GM12878 (cell line): ENCODE measurements around the gene SULT1A1. TPM values are rescaled to one million over a fixed set of nuclear protein-coding genes. Genes with fewer than 3 reads are reported as not detected.

ENCODE experiments used
- ATAC-seq: fragments of 200-7000 bp; cut with Tn5 transposase; 3 replicates; pipeline ENCODE4 v1.9.1; 2020; ENCODE audit warnings: mild to moderate bottlenecking, moderate library complexity
- BruUV-seq: library from RNA; stranded (reverse); fragments of 400-500 nt; replicated peaks from 2 replicates; lab custom pipeline; 2021; lab: Mats Ljungman, UMichigan
- CTCF ChIA-PET: fragments of 300-600 bp; sonication (Branson Sonifier 250); formaldehyde crosslinking; extraction: SDS; loops from one replicate; lab custom pipeline; 2021; ENCODE audit warnings: inconsistent platforms; lab: Yijun Ruan, JAX
- POLR2A ChIA-PET: fragments of 350-600 bp; formaldehyde crosslinking; extraction: SDS; loops from one replicate; lab custom pipeline; 2021; ENCODE audit warnings: inconsistent platforms; lab: Charles Lee
- RAD21 ChIA-PET: fragments of 300-600 bp; sonication (Branson Sonifier 250); formaldehyde crosslinking; loops from one replicate; lab custom pipeline; 2023; ENCODE audit warnings: antibody characterized with exemption; ENCODE audit not compliant: unreplicated experiment; lab: Charles Lee
- SMC1A ChIA-PET: fragments of 300-600 bp; sonication (Branson Sonifier 250); formaldehyde crosslinking; loops from one replicate; lab custom pipeline; 2023; ENCODE audit not compliant: unreplicated experiment, uncharacterized antibody; lab: Charles Lee
- DNase-seq: peaks from one replicate; pipeline ENCODE4 v3.0.0-alpha.2; 2011; ENCODE audit warnings: low read depth, low spot score
- FAIRE-seq: peaks from 3 replicates; lab custom pipeline; 2011; peaks lifted over from hg19 to GRCh38; lab: Jason Lieb, UNC
- H2AFZ ChIP-seq: 2 replicates; pipeline ENCODE4 v1.6.0; 2011; ENCODE audit warnings: low read depth, low read length, control low read depth; ENCODE audit not compliant: control insufficient read depth
- H3K27ac ChIP-seq: 2 replicates; pipeline ENCODE4 v1.5.1; 2011; ENCODE audit warnings: control low read depth; ENCODE audit not compliant: control insufficient read depth, insufficient read depth
- H3K27me3 ChIP-seq, 2 experiments: replicated peaks in 1 of 2; 2 replicates each; pipeline versions ENCODE4 v1.6.0 to v1.6.1; 2011; ENCODE audit warnings: low read length in 1 of 2; ENCODE audit not compliant: control insufficient read depth in 2 of 2, insufficient read depth in 2 of 2
- H3K36me3 ChIP-seq, 2 experiments: 2 replicates each; pipeline ENCODE4 v1.5.1; 2011; ENCODE audit warnings: low read length in 1 of 2; ENCODE audit not compliant: control insufficient read depth in 2 of 2, insufficient read depth in 2 of 2
- H3K4me1 ChIP-seq: 2 replicates; pipeline ENCODE4 v1.6.1; 2011; ENCODE audit warnings: mild to moderate bottlenecking, low read length, moderate library complexity, mixed read lengths; ENCODE audit not compliant: control insufficient read depth, insufficient read depth
- H3K4me2 ChIP-seq: 2 replicates; pipeline ENCODE4 v1.6.0; 2011; ENCODE audit warnings: control low read depth; ENCODE audit not compliant: control insufficient read depth, insufficient read depth
- H3K4me3 ChIP-seq: fragments of 200-600 bp; sonication (generic); 2 replicates; pipeline ENCODE4 v1.5.1; 2016
- H3K79me2 ChIP-seq: 2 replicates; pipeline ENCODE4 v1.6.0; 2011; ENCODE audit warnings: low read length; ENCODE audit not compliant: control insufficient read depth, insufficient read depth
- H3K9ac ChIP-seq: 2 replicates; pipeline ENCODE4 v1.8.0; 2011; ENCODE audit warnings: low read length, control low read depth, mixed read lengths; ENCODE audit not compliant: control insufficient read depth, insufficient read depth
- H3K9me3 ChIP-seq: replicated peaks from 3 replicates; pipeline ENCODE4 v1.5.1; 2011; ENCODE audit warnings: mild to moderate bottlenecking, low read length; ENCODE audit not compliant: control insufficient read depth, insufficient read depth
- H4K20me1 ChIP-seq: 2 replicates; pipeline ENCODE4 v1.6.0; 2011; ENCODE audit not compliant: control insufficient read depth, insufficient read depth
- EED ChIP-seq: sonication (generic); IDR thresholded peaks from 2 replicates; pipeline ENCODE4 v1.6.1; 2016; ENCODE audit warnings: antibody characterized with exemption, low read depth
- HDGF ChIP-seq: fragments of 450-650 bp; IDR thresholded peaks from 2 replicates; pipeline ENCODE4 v1.6.1; 2016; ENCODE audit warnings: antibody characterized with exemption
- MEF2A ChIP-seq: IDR thresholded peaks from 2 replicates; pipeline ENCODE4 v1.6.1; 2011; ENCODE audit warnings: low read depth, mild to moderate bottlenecking, low read length, moderate library complexity; ENCODE audit not compliant: insufficient read depth
- MYC ChIP-seq: IDR thresholded peaks from 2 replicates; pipeline ENCODE4 v1.6.1; 2011; ENCODE audit warnings: mild to moderate bottlenecking, low read length, moderate library complexity, inconsistent platforms; ENCODE audit not compliant: insufficient read depth, insufficient replicate concordance, insufficient read length, severe bottlenecking
- RAD51 ChIP-seq: fragments of 450-650 bp; IDR thresholded peaks from 2 replicates; pipeline ENCODE4 v1.6.1; 2016; ENCODE audit warnings: moderate library complexity, mild to moderate bottlenecking, inconsistent platforms
- SIN3A ChIP-seq: IDR thresholded peaks from 2 replicates; pipeline ENCODE4 v1.6.1; 2012; ENCODE audit warnings: low read depth, low read length, improper control_type of control experiment
- SIX5 ChIP-seq: IDR thresholded peaks from 2 replicates; pipeline ENCODE4 v1.6.1; 2011; ENCODE audit warnings: mild to moderate bottlenecking, low read depth, low read length, moderate library complexity; ENCODE audit not compliant: severe bottlenecking
- SMAD5 ChIP-seq: IDR thresholded peaks from 2 replicates; pipeline ENCODE4 v1.6.1; 2016; ENCODE audit warnings: antibody characterized with exemption, low read depth
- SP1 ChIP-seq: IDR thresholded peaks from one replicate; pipeline ENCODE4 v1.6.1; 2011; ENCODE audit warnings: low read depth, low read length
- SRF ChIP-seq, 2 experiments: IDR thresholded peaks; 2 replicates each; pipeline ENCODE4 v1.6.1; 2011; ENCODE audit warnings: low read depth in 2 of 2, low read length in 2 of 2, mild to moderate bottlenecking in 1 of 2, moderate library complexity in 1 of 2
- TCF7 ChIP-seq: IDR thresholded peaks from 2 replicates; pipeline ENCODE4 v1.6.1; 2014; ENCODE audit warnings: antibody characterized with exemption, borderline replicate concordance
- ZBED1 ChIP-seq: IDR thresholded peaks from 2 replicates; pipeline ENCODE4 v1.6.1; 2016; ENCODE audit warnings: borderline replicate concordance
- ZNF24 ChIP-seq: fragments of 450-650 bp; IDR thresholded peaks from 2 replicates; pipeline ENCODE4 v1.6.1; 2017; ENCODE audit warnings: antibody characterized with exemption, mild to moderate bottlenecking
- WGBS: methylation state at CpG from one replicate; pipeline ENCODE4 v1.1.6; 2016; ENCODE audit warnings: low lambda C conversion rate; ENCODE audit not compliant: insufficient replicate concordance, insufficient coverage; ENCODE audit errors: missing lambda C conversion rate; 5-methylcytosine and 5-hydroxymethylcytosine counted together
- in situ Hi-C: fragments of 300-500 bp; cut with MboI; formaldehyde crosslinking; loops from 9 replicates; pipeline ENCODE4 v1.14.3; 2018; ENCODE audit warnings: mixed read lengths
- intact Hi-C: fragments of 100-400 bp; cut with micrococcal nuclease; formaldehyde crosslinking; loops from one replicate; pipeline ENCODE4 v1.14.2; 2022; ENCODE audit not compliant: unreplicated experiment
- polyA plus RNA-seq, 11 experiments: library from polyadenylated mRNA; depleted of rRNA in 4 of 11; unstranded in 6 of 11; stranded (reverse) in 5 of 11; fragments of >200 nt; fragmentation: Nextera tagmentation in 4 of 11; fragmentation: Illumina TruSeq in 1 of 11; extraction: Ambion mirVana in 4 of 11; extraction: Trizol in 1 of 11; gene quantifications; 1 replicate in 1 of 11; 2 replicates in 10 of 11; pipeline versions ENCODE4 v1.2.1 to v1.2.3, GENCODE V29; 2011 to 2016; ENCODE audit warnings: inconsistent platforms in 2 of 11, missing spikeins in 2 of 11, low read depth in 1 of 11
- total RNA-seq, 4 experiments: library from RNA; depleted of rRNA in 3 of 4; stranded (reverse); fragments of >200 nt in 3 of 4; fragmentation: Illumina TruSeq in 1 of 4; extraction: Trizol in 1 of 4; gene quantifications; 2 replicates each; pipeline versions ENCODE4 v1.2.1 to v1.2.3, GENCODE V29; 2013 to 2021
- TF ChIP-seq, protein P1 (sequence below): fragments of 450-650 bp; formaldehyde crosslinking; IDR thresholded peaks from 2 replicates; pipeline ENCODE4 v1.5.0; 2022; ENCODE audit warnings: mild to moderate bottlenecking, missing genetic modification characterization
- TF ChIP-seq, protein P2 (sequence below): fragments of 450-650 bp; IDR thresholded peaks from 2 replicates; pipeline ENCODE4 v1.6.1; 2016; ENCODE audit warnings: mild to moderate bottlenecking, moderate library complexity, borderline replicate concordance

The SULT1A1 gene
- total and polyA plus RNA-seq, 10 of the 15 experiments (the other 5 are each of a cell fraction or from before 2014, with no cell fraction given) = 0.03 to 1.5 (median 0.76) TPM; not detected in 1

DNA sequence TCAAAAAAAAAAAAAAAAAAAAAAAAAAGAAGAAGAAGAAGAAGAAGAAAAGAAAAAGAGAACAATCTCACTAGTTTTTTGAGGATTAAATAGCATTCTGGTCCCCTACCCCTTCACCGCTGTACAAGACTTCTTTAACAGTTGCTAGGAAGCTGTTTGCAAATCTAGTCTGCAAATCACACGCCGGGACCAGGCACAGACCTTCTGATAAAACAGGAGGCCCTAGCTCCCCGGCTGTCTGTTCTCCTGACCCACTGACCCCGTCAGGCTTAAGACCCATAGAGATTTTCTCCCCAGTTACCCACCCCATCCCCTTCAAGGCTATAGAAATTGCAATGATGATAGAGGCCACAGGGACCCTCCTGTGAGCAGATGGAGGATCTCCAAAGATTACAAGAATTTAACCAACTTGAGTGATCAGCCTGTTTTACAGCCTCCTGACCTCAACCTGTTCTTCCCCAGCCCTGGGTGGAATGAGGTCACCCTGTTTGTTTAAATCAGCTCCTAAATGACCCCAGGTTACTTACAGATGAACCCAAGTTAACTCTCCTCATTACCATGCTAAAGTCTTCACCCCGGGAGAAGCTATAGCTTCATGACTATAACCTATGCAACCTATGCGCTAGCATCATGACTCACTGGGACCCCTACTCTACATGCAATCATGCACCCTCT, 11.8 kb upstream of the SULT1A1 start:
- CTCF ChIA-PET = no interaction called here
- POLR2A ChIA-PET = no interaction called here
- Histone ChIP-seq H4K20me1 (no peaks in the 10 kb centered on the region), H2AFZ (no peak overlapping the region), H3K79me2 (no peaks in the 10 kb centered on the region), H3K4me1 (peaks cover 3% of the 10 kb centered on the region; the same call in 1 of the 2 replicates), H3K27ac (no peak overlapping the region), H3K27me3 (peaks cover 0 to 2% of the 10 kb centered on the region in 2 experiments; a peak in 1 of 4 replicates), H3K9me3 (no peaks in the 10 kb centered on the region), H3K4me3 (no peak overlapping the region), H3K36me3 (no peaks in the 10 kb centered on the region), H3K4me2 (no peak overlapping the region), H3K9ac (no peak overlapping the region)
- in situ Hi-C loops = no loop called here
- RAD21 ChIA-PET = no interaction called here
- DNase-seq = no peak
- SMC1A ChIA-PET = no interaction called here
- no TSS peak for BruUV-seq
- ATAC-seq = no peak
- no peak for FAIRE-seq
- WGBS = 62% methylated on average over 7 of the region's 7 CpGs
- intact Hi-C loops = no loop called here
- TF ChIP-seq SRF (IDR thresholded peaks at IDR 0.05; ENCODE audit: low read depth in 2 of 2, low read length in 2 of 2) (no peak), SMAD5 (no peak), SIX5 (no peak), MYC (no peak), SP1 (no peak), EED (no peak), ZNF24 (no peak), ZBED1 (no peak), TCF7 (no peak), MEF2A (no peak), SIN3A (no peak), RAD51 (no peak), HDGF (no peak)
- TF ChIP-seq, protein P1, sequence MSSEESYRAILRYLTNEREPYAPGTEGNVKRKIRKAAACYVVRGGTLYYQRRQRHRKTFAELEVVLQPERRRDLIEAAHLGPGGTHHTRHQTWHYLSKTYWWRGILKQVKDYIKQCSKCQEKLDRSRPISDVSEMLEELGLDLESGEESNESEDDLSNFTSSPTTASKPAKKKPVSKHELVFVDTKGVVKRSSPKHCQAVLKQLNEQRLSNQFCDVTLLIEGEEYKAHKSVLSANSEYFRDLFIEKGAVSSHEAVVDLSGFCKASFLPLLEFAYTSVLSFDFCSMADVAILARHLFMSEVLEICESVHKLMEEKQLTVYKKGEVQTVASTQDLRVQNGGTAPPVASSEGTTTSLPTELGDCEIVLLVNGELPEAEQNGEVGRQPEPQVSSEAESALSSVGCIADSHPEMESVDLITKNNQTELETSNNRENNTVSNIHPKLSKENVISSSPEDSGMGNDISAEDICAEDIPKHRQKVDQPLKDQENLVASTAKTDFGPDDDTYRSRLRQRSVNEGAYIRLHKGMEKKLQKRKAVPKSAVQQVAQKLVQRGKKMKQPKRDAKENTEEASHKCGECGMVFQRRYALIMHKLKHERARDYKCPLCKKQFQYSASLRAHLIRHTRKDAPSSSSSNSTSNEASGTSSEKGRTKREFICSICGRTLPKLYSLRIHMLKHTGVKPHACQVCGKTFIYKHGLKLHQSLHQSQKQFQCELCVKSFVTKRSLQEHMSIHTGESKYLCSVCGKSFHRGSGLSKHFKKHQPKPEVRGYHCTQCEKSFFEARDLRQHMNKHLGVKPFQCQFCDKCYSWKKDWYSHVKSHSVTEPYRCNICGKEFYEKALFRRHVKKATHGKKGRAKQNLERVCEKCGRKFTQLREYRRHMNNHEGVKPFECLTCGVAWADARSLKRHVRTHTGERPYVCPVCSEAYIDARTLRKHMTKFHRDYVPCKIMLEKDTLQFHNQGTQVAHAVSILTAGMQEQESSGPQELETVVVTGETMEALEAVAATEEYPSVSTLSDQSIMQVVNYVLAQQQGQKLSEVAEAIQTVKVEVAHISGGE (CRISPR knock-in tag) = no peak
- TF ChIP-seq, protein P2, sequence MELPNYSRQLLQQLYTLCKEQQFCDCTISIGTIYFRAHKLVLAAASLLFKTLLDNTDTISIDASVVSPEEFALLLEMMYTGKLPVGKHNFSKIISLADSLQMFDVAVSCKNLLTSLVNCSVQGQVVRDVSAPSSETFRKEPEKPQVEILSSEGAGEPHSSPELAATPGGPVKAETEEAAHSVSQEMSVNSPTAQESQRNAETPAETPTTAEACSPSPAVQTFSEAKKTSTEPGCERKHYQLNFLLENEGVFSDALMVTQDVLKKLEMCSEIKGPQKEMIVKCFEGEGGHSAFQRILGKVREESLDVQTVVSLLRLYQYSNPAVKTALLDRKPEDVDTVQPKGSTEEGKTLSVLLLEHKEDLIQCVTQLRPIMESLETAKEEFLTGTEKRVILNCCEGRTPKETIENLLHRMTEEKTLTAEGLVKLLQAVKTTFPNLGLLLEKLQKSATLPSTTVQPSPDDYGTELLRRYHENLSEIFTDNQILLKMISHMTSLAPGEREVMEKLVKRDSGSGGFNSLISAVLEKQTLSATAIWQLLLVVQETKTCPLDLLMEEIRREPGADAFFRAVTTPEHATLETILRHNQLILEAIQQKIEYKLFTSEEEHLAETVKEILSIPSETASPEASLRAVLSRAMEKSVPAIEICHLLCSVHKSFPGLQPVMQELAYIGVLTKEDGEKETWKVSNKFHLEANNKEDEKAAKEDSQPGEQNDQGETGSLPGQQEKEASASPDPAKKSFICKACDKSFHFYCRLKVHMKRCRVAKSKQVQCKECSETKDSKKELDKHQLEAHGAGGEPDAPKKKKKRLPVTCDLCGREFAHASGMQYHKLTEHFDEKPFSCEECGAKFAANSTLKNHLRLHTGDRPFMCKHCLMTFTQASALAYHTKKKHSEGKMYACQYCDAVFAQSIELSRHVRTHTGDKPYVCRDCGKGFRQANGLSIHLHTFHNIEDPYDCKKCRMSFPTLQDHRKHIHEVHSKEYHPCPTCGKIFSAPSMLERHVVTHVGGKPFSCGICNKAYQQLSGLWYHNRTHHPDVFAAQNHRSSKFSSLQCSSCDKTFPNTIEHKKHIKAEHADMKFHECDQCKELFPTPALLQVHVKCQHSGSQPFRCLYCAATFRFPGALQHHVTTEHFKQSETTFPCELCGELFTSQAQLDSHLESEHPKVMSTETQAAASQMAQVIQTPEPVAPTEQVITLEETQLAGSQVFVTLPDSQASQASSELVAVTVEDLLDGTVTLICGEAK = no peak
